ENCODE measurements around the gene RHCG. TPM values are rescaled to one million over a fixed set of nuclear protein-coding genes. Genes with fewer than 3 reads are reported as not detected.

Gene RHCG
- total RNA-seq, 2 donors from 2014 or later, result not detected

DNA sequence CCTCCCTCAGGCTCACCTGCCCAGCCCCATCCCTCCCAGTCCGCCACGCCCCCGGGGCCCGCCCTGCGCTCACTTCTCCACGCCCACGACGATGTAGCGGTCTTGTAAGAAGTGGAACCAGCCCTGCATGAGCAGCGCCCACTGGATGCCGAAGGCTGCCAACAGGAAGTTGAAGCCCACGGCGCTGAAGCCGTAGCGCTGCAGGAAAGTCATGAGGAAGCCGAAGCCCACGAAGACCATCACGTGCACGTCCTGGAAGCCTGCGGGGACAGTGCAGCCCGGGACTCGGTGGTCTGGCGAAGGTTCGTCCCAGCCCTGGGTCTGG lies 9.7 kb downstream of the RHCG start:
- TF ChIP-seq, protein P1, sequence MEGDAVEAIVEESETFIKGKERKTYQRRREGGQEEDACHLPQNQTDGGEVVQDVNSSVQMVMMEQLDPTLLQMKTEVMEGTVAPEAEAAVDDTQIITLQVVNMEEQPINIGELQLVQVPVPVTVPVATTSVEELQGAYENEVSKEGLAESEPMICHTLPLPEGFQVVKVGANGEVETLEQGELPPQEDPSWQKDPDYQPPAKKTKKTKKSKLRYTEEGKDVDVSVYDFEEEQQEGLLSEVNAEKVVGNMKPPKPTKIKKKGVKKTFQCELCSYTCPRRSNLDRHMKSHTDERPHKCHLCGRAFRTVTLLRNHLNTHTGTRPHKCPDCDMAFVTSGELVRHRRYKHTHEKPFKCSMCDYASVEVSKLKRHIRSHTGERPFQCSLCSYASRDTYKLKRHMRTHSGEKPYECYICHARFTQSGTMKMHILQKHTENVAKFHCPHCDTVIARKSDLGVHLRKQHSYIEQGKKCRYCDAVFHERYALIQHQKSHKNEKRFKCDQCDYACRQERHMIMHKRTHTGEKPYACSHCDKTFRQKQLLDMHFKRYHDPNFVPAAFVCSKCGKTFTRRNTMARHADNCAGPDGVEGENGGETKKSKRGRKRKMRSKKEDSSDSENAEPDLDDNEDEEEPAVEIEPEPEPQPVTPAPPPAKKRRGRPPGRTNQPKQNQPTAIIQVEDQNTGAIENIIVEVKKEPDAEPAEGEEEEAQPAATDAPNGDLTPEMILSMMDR (IDR thresholded peaks at IDR 0.05), result no peak
- Histone ChIP-seq H3K4me1 (ENCODE audit: control insufficient read depth in 1 of 2, low read depth in 2 of 2) (no peaks in the 10 kb centered on the region), H3K9me3 (no peaks in the 10 kb centered on the region), H3K27me3 (replicated peaks; ENCODE audit: insufficient read depth) (no peaks in the 10 kb centered on the region), H3K4me3 (no peak overlapping the region), H3K27ac (no peak overlapping the region), H3K36me3 (no peaks in the 10 kb centered on the region)
- DNase-seq (ENCODE audit: low spot score) (no peak), ATAC-seq (ENCODE audit: insufficient number of reproducible peaks, low FRiP score, low read depth) (no peak)

DNA sequence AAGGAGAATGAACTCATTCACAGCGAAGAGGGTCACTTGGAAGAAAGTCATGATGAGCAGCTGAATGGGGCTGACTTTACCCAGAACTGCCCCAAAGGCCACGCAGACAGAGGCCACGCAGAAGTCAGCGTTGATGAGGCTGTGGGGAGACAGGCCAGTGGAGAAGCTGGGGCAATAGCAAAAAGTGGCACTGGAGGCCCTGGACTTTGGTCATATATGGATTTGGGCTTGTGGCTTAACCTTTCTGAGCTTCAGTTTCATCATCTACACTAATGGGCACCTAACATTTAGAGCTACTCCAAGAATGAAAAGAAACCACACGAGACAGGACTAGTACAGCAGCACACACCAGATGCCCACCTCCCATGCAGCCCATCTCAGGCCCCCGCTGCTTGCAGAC lies 13.3 kb downstream of the RHCG start:
- Histone ChIP-seq H3K27me3 (replicated peaks; ENCODE audit: insufficient read depth) (no peaks in the 10 kb centered on the region), H3K27ac (no peak overlapping the region), H3K4me3 (no peak overlapping the region), H3K4me1 (ENCODE audit: control insufficient read depth in 1 of 2, low read depth in 2 of 2) (no peaks in the 10 kb centered on the region), H3K36me3 (no peaks in the 10 kb centered on the region), H3K9me3 (no peaks in the 10 kb centered on the region)
- TF ChIP-seq, protein P1 (IDR thresholded peaks at IDR 0.05), result no peak
- DNase-seq (ENCODE audit: low spot score) (no peak), ATAC-seq (ENCODE audit: insufficient number of reproducible peaks, low FRiP score, low read depth) (no peak)

DNA sequence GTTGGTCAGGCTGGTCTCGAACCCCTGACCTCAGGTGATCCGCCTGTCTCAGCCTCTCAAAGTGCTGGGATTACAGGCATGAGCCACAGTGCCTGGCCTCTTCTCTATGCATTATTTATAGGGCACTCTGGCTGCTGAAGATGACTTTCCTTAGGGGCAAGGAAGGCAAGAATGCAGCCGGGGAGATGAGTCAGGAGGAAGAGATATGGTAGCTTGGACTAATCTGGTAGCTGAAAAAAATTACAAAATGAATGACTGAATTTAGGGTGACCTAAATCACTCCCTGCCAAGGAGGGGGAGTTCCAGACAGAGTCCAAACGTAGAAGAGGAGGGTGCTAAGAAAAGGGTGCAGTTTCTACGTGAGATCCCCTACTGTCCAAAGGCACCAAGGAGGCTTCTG lies 14.2 kb downstream of the RHCG start:
- ATAC-seq (ENCODE audit: insufficient number of reproducible peaks, low FRiP score, low read depth), result no peak
- TF ChIP-seq, protein P1 (IDR thresholded peaks at IDR 0.05), result no peak
- Histone ChIP-seq H3K9me3 (no peaks in the 10 kb centered on the region), H3K36me3 (no peaks in the 10 kb centered on the region), H3K4me3 (no peak overlapping the region), H3K4me1 (ENCODE audit: control insufficient read depth in 1 of 2, low read depth in 2 of 2) (no peaks in the 10 kb centered on the region), H3K27me3 (replicated peaks; ENCODE audit: insufficient read depth) (no peaks in the 10 kb centered on the region), H3K27ac (no peak overlapping the region)
- no peak for DNase-seq (ENCODE audit: low spot score)

DNA sequence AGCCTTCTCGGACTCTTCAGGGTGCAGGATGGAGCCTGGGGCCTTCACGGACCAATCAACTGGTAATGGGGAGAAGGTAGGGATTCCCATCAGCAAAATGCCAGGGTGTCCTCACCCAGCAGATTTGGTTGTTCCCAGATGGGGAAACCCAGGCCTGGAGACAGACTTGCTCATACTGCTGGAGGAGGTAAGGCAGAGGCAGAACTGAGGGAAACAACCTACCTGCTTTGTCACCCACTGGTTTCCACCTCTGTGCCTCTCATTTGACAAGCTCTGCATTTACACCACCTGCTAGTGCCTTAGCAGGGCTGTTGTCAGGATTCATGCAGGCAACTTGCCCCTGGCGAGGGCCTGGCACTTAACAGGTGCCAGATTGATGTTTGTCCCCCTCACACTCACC lies 15.9 kb downstream of the RHCG start:
- no peak for ATAC-seq (ENCODE audit: insufficient number of reproducible peaks, low FRiP score, low read depth)
- H3K4me1 ChIP-seq (ENCODE audit: control insufficient read depth in 1 of 2, low read depth in 2 of 2), result no peaks in the 10 kb centered on the region
- H3K9me3 ChIP-seq, result no peaks in the 10 kb centered on the region
- TF ChIP-seq, protein P1 (IDR thresholded peaks at IDR 0.05), result no peak
- no peak overlapping the region for H3K27ac ChIP-seq
- no peak overlapping the region for H3K4me3 ChIP-seq
- H3K36me3 ChIP-seq, result no peaks in the 10 kb centered on the region
- no peak for DNase-seq (ENCODE audit: low spot score)
- no peaks in the 10 kb centered on the region for H3K27me3 ChIP-seq (replicated peaks; ENCODE audit: insufficient read depth)

DNA sequence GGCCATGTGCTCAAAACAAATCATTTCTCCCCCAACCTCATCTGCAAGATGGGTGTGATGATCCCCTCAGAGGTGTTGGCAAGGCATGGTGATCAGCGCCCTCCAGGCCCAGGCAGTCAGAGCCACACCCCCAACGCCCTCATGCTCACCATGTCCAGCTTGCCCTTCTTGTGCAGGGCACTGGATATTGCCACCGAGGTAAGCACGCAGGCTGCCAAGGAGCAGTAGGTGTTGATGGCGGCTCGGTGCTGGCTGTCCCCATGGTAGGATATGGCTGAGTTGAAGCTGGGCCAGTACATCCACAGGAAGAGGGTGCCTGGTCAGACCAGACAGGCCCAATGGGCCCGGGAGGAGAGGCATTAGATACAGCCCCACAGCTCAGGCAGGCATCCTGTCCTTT lies 17.2 kb downstream of the RHCG start:
- ATAC-seq (ENCODE audit: insufficient number of reproducible peaks, low FRiP score, low read depth) (no peak), DNase-seq (ENCODE audit: low spot score) (no peak)
- Histone ChIP-seq H3K4me3 (no peak overlapping the region), H3K9me3 (no peaks in the 10 kb centered on the region), H3K27ac (no peak overlapping the region), H3K36me3 (no peaks in the 10 kb centered on the region), H3K4me1 (ENCODE audit: control insufficient read depth in 1 of 2, low read depth in 2 of 2) (no peaks in the 10 kb centered on the region), H3K27me3 (replicated peaks; ENCODE audit: insufficient read depth) (no peaks in the 10 kb centered on the region)
- TF ChIP-seq, protein P1 (IDR thresholded peaks at IDR 0.05), result no peak
